CD14-positive monocyte (primary cell): ENCODE measurements around the gene GDI2. TPM values are rescaled to one million over a fixed set of nuclear protein-coding genes. Genes with fewer than 3 reads are reported as not detected.

Experiments
- DNase-seq, 3 donors: peaks; one replicate each; pipeline ENCODE4 v3.0.0-alpha.2; 2011 to 2022
- H2AFZ ChIP-seq: 2 replicates; pipeline ENCODE4 v1.6.0; 2012; ENCODE audit warnings: mild to moderate bottlenecking, low read depth, low read length, inconsistent platforms; ENCODE audit not compliant: insufficient read depth, poor library complexity, severe bottlenecking
- H3K27ac ChIP-seq, 2 donors: 1 replicate in 1 of 2; 2 replicates in 1 of 2; pipeline ENCODE4 v1.5.1; 2012 to 2013; ENCODE audit warnings: low read length in 2 of 2, control low read depth in 1 of 2, inconsistent platforms in 1 of 2, low read depth in 1 of 2, mild to moderate bottlenecking in 1 of 2
- H3K27me3 ChIP-seq, 2 donors: one replicate each; pipeline versions ENCODE4 v1.6.0 to v1.6.1; 2011 to 2013; ENCODE audit warnings: low read length in 2 of 2; ENCODE audit not compliant: control insufficient read depth in 2 of 2, insufficient read depth in 2 of 2
- H3K36me3 ChIP-seq, 2 donors: replicated peaks in 1 of 2; 1 replicate in 1 of 2; 2 replicates in 1 of 2; pipeline versions ENCODE4 v1.5.1 to v1.6.1; 2012 to 2013; ENCODE audit warnings: low read length in 2 of 2, control low read depth in 1 of 2, inconsistent platforms in 1 of 2, mild to moderate bottlenecking in 1 of 2; ENCODE audit not compliant: insufficient read depth in 2 of 2, control insufficient read depth in 1 of 2
- H3K4me1 ChIP-seq, 2 donors: 1 replicate in 1 of 2; 2 replicates in 1 of 2; pipeline versions ENCODE4 v1.5.1 to v1.6.1; 2012 to 2013; ENCODE audit warnings: low read length in 2 of 2, control low read depth in 1 of 2, inconsistent platforms in 1 of 2, mild to moderate bottlenecking in 1 of 2, moderate library complexity in 1 of 2; ENCODE audit not compliant: insufficient read depth in 2 of 2, control insufficient read depth in 1 of 2
- H3K4me2 ChIP-seq: replicated peaks from 2 replicates; pipeline ENCODE3; 2012; ENCODE audit warnings: low read length, moderate library complexity, mild to moderate bottlenecking; ENCODE audit not compliant: poor library complexity, severe bottlenecking; ENCODE audit errors: extremely low read depth
- H3K4me3 ChIP-seq, 3 experiments: fragments of 200-600 bp in 1 of 3; sonication (generic) in 1 of 3; replicated peaks in 1 of 3; 1 replicate in 2 of 3; 2 replicates in 1 of 3; pipeline ENCODE4 v1.5.1; 2011 to 2013; ENCODE audit warnings: low read length in 3 of 3, mild to moderate bottlenecking in 3 of 3, control low read depth in 2 of 3, low read depth in 2 of 3, inconsistent platforms in 1 of 3, moderate library complexity in 1 of 3
- H3K79me2 ChIP-seq: 2 replicates; pipeline ENCODE4 v1.6.0; 2012; ENCODE audit warnings: mild to moderate bottlenecking, control low read depth, inconsistent platforms, low read length, moderate library complexity; ENCODE audit not compliant: insufficient read depth
- H3K9ac ChIP-seq: 2 replicates; pipeline ENCODE4 v1.6.0; 2017; ENCODE audit warnings: low read length, mild to moderate bottlenecking; ENCODE audit not compliant: insufficient read depth, poor library complexity, severe bottlenecking
- H3K9me3 ChIP-seq, 2 donors: replicated peaks in 1 of 2; 1 replicate in 1 of 2; 2 replicates in 1 of 2; pipeline versions ENCODE4 v1.5.1 to v1.6.1; 2012 to 2013; ENCODE audit warnings: low read length in 2 of 2, control low read depth in 1 of 2; ENCODE audit not compliant: control insufficient read depth in 1 of 2, insufficient read depth in 1 of 2
- H4K20me1 ChIP-seq: 2 replicates; pipeline ENCODE4 v1.6.0; 2012; ENCODE audit warnings: mild to moderate bottlenecking, low read length, control low read depth, moderate library complexity; ENCODE audit not compliant: insufficient read depth
- H3K27ac Mint-ChIP-seq, 7 donors: one replicate each; pipeline ENCODE4 v1.8.0; 2020; ENCODE audit warnings: mild to moderate bottlenecking in 7 of 7, mixed read lengths in 7 of 7, moderate library complexity in 6 of 7, inconsistent platforms in 2 of 7
- H3K27me3 Mint-ChIP-seq, 3 donors: one replicate each; pipeline ENCODE4 v1.8.0; 2021 to 2022; ENCODE audit warnings: low read depth in 3 of 3, mild to moderate bottlenecking in 3 of 3, mixed read lengths in 3 of 3, moderate library complexity in 3 of 3, inconsistent platforms in 1 of 3
- H3K36me3 Mint-ChIP-seq, 2 donors: one replicate each; pipeline ENCODE4 v1.8.0; 2020; ENCODE audit warnings: mixed read lengths in 2 of 2, inconsistent platforms in 1 of 2, mild to moderate bottlenecking in 1 of 2
- H3K4me1 Mint-ChIP-seq: one replicate; pipeline ENCODE4 v1.8.0; 2020; ENCODE audit warnings: mild to moderate bottlenecking, mixed read lengths
- H3K4me3 Mint-ChIP-seq, 2 donors: one replicate each; pipeline ENCODE4 v1.8.0; 2020; ENCODE audit warnings: mild to moderate bottlenecking in 2 of 2, mixed read lengths in 2 of 2, moderate library complexity in 1 of 2
- H3K9me3 Mint-ChIP-seq, 7 donors: one replicate each; pipeline ENCODE4 v1.8.0; 2020 to 2022; ENCODE audit warnings: mixed read lengths in 7 of 7, mild to moderate bottlenecking in 6 of 7, moderate library complexity in 6 of 7, inconsistent platforms in 2 of 7
- CTCF ChIP-seq: fragments of 200-600 bp; IDR thresholded peaks from one replicate; pipeline ENCODE4 v1.8.0; 2022; ENCODE audit warnings: antibody characterized with exemption, mild to moderate bottlenecking
- WGBS: methylation state at CpG from one replicate; pipeline ENCODE4 v1.1.5; 2013; ENCODE audit warnings: missing lambda C conversion rate; ENCODE audit not compliant: insufficient coverage; 5-methylcytosine and 5-hydroxymethylcytosine counted together
- intact Hi-C, 2 donors: fragments of 100-400 bp; cut with micrococcal nuclease; formaldehyde crosslinking; loops; one replicate each; pipeline versions ENCODE4 v1.15.0 to v1.15.1; 2023
- polyA plus RNA-seq, 3 donors: library from polyadenylated mRNA; depleted of rRNA in 1 of 3; unstranded in 2 of 3; stranded (reverse) in 1 of 3; fragments of 300-500 nt in 2 of 3; fragments of >200 nt in 1 of 3; fragmentation: Illumina TruSeq in 2 of 3; gene quantifications; 1 replicate in 2 of 3; 2 replicates in 1 of 3; pipeline ENCODE4 v1.2.3, GENCODE V29; 2012 to 2021

Gene GDI2
- polyA plus RNA-seq, 3 donors: 100 to 320 (median 316) TPM

- no peak overlapping the region for H3K9ac ChIP-seq
- H3K27me3 Mint-ChIP-seq: peaks cover 0 to 2% (median 1%) of the 10 kb centered on the region in 3 donors
- no peak overlapping the region for H3K4me2 ChIP-seq
- no peak for DNase-seq
- H3K9me3 Mint-ChIP-seq: peaks cover 0 to 3% (median 0%) of the 10 kb centered on the region in 7 donors
- no peak overlapping the region for H3K27ac Mint-ChIP-seq
- no peak overlapping the region for H3K4me3 Mint-ChIP-seq
- no peaks in the 10 kb centered on the region for H3K4me1 ChIP-seq
- H3K27me3 ChIP-seq: no peaks in the 10 kb centered on the region
- no peaks in the 10 kb centered on the region for H3K79me2 ChIP-seq
- 95% methylated on average over 14 of the region's 14 CpGs for WGBS
- no peaks in the 10 kb centered on the region for H3K4me1 Mint-ChIP-seq
- H3K36me3 Mint-ChIP-seq: no peaks in the 10 kb centered on the region
- intact Hi-C loops: no loop called here
- no peaks in the 10 kb centered on the region for H3K9me3 ChIP-seq
- no peak overlapping the region for H3K4me3 ChIP-seq
- no peaks in the 10 kb centered on the region for H3K36me3 ChIP-seq
- no peaks in the 10 kb centered on the region for H4K20me1 ChIP-seq
- no peak overlapping the region for H3K27ac ChIP-seq
- no peak overlapping the region for H2AFZ ChIP-seq
- no peak for TF ChIP-seq CTCF
These were observed 17.6 kb upstream of the GDI2 start for GRCh38 chr10:5830629-5831445.

GRCh38 chr10:5829267-5829666, 16.0 kb upstream of the GDI2 start:
- Histone ChIP-seq H3K9me3 (no peaks in the 10 kb centered on the region), H3K9ac (no peak overlapping the region), H3K4me1 (no peaks in the 10 kb centered on the region), H3K4me3 (no peak overlapping the region), H3K79me2 (no peaks in the 10 kb centered on the region), H3K27me3 (no peaks in the 10 kb centered on the region), H2AFZ (no peak overlapping the region), H3K4me2 (no peak overlapping the region), H3K36me3 (no peaks in the 10 kb centered on the region), H3K27ac (no peak overlapping the region), H4K20me1 (no peaks in the 10 kb centered on the region)
- TF ChIP-seq CTCF: no peak
- intact Hi-C loops: no loop called here
- WGBS: 98% methylated on average over 5 of the region's 9 CpGs
- Mint-ChIP-seq H3K4me3 (no peak overlapping the region), H3K27me3 (peaks cover 0 to 2% (median 1%) of the 10 kb centered on the region in 3 donors), H3K36me3 (no peaks in the 10 kb centered on the region), H3K4me1 (no peaks in the 10 kb centered on the region), H3K9me3 (no peaks in the 10 kb centered on the region), H3K27ac (no peak overlapping the region)
- no peak for DNase-seq
